ENCODE data around the gene TST. TPM values are rescaled to one million over a fixed set of nuclear protein-coding genes. Genes with fewer than 3 reads are reported as not detected.

The TST gene
- total RNA-seq, 1 experiment from 2014 or later = 99.4 TPM

GRCh38 chr22:36986242-36986821, 32.9 kb downstream of the TST start:
- no peak overlapping the region for H3K27ac ChIP-seq
- no peaks in the 10 kb centered on the region for H3K79me2 ChIP-seq (ENCODE audit: low read depth)
- H3K4me3 ChIP-seq = no peak overlapping the region
- H3K4me1 ChIP-seq (replicated peaks; ENCODE audit: insufficient read depth) = no peaks in the 10 kb centered on the region
- intact Hi-C loops (cut with micrococcal nuclease; ENCODE audit: unreplicated experiment) = no loop called here
- H3K4me2 ChIP-seq = no peak overlapping the region
- TF ChIP-seq EZH2 (IDR thresholded peaks at IDR 0.05; ENCODE audit: low read depth) (no peak), CTCF (conservative IDR thresholded peaks at IDR 0.05) (peak; percentile 97)
- POLR2A ChIA-PET (ENCODE audit: unreplicated experiment) = no interaction called here
- peaks cover 16% of the 10 kb centered on the region for H3K9me3 ChIP-seq (ENCODE audit: insufficient read depth, low read depth)
- H3K27me3 ChIP-seq (ENCODE audit: insufficient read depth, low read depth) = peaks cover 20% of the 10 kb centered on the region
- no peaks in the 10 kb centered on the region for H3F3A ChIP-seq (ENCODE audit: insufficient read depth, low read depth)
- no peak overlapping the region for H2AFZ ChIP-seq
- CTCF ChIA-PET = no interaction called here
- DNase-seq = no peak
- H3K36me3 ChIP-seq (ENCODE audit: low read depth) = no peaks in the 10 kb centered on the region
- no TSS peak for BruUV-seq (replicated peaks)
- H3K9me2 ChIP-seq (ENCODE audit: insufficient read depth) = no peaks in the 10 kb centered on the region
- H4K20me1 ChIP-seq (ENCODE audit: insufficient read depth) = no peaks in the 10 kb centered on the region

GRCh38 chr22:36985211-36985889, 33.9 kb downstream of the TST start:
- H3K4me3 ChIP-seq = no peak overlapping the region
- no TSS peak for BruUV-seq (replicated peaks)
- peaks cover 10% of the 10 kb centered on the region for H3K27me3 ChIP-seq (ENCODE audit: insufficient read depth, low read depth)
- ChIA-PET POLR2A (ENCODE audit: unreplicated experiment) (no interaction called here), CTCF (no interaction called here)
- no peaks in the 10 kb centered on the region for H4K20me1 ChIP-seq (ENCODE audit: insufficient read depth)
- H3K4me2 ChIP-seq = no peak overlapping the region
- H3K27ac ChIP-seq = no peak overlapping the region
- no peaks in the 10 kb centered on the region for H3K9me2 ChIP-seq (ENCODE audit: insufficient read depth)
- intact Hi-C loops (cut with micrococcal nuclease; ENCODE audit: unreplicated experiment) = no loop called here
- no peak overlapping the region for H2AFZ ChIP-seq
- DNase-seq = no peak
- H3K79me2 ChIP-seq (ENCODE audit: low read depth) = no peaks in the 10 kb centered on the region
- no peaks in the 10 kb centered on the region for H3F3A ChIP-seq (ENCODE audit: insufficient read depth, low read depth)
- H3K4me1 ChIP-seq (replicated peaks; ENCODE audit: insufficient read depth) = no peaks in the 10 kb centered on the region
- no peaks in the 10 kb centered on the region for H3K36me3 ChIP-seq (ENCODE audit: low read depth)
- peaks cover 16% of the 10 kb centered on the region for H3K9me3 ChIP-seq (ENCODE audit: insufficient read depth, low read depth)
- TF ChIP-seq CTCF (conservative IDR thresholded peaks at IDR 0.05) (no peak), EZH2 (IDR thresholded peaks at IDR 0.05; ENCODE audit: low read depth) (no peak)

- Histone ChIP-seq H3F3A (ENCODE audit: insufficient read depth, low read depth) (no peaks in the 10 kb centered on the region), H3K36me3 (ENCODE audit: low read depth) (no peaks in the 10 kb centered on the region), H3K4me1 (replicated peaks; ENCODE audit: insufficient read depth) (peaks cover 5% of the 10 kb centered on the region), H4K20me1 (ENCODE audit: insufficient read depth) (no peaks in the 10 kb centered on the region), H3K4me2 (no peak overlapping the region), H3K9me2 (ENCODE audit: insufficient read depth) (no peaks in the 10 kb centered on the region), H3K79me2 (ENCODE audit: low read depth) (no peaks in the 10 kb centered on the region), H3K27me3 (ENCODE audit: insufficient read depth, low read depth) (no peaks in the 10 kb centered on the region), H3K9me3 (ENCODE audit: insufficient read depth, low read depth) (peaks cover 16% of the 10 kb centered on the region), H3K4me3 (no peak overlapping the region), H2AFZ (no peak overlapping the region), H3K27ac (no peak overlapping the region)
- ChIA-PET CTCF (interaction anchor here (0.6 kb wide), 1 partner anchor 364 kb away, joined by 4 read pairs; no protein-coding TSS in a partner anchor), POLR2A (ENCODE audit: unreplicated experiment) (no interaction called here)
- TF ChIP-seq CTCF (conservative IDR thresholded peaks at IDR 0.05) (no peak; the same call in 1 of the 2 replicates), EZH2 (IDR thresholded peaks at IDR 0.05; ENCODE audit: low read depth) (no peak)
- BruUV-seq (replicated peaks) = no TSS peak
- DNase-seq = no peak
- intact Hi-C loops (cut with micrococcal nuclease; ENCODE audit: unreplicated experiment) = no loop called here
Measured at GRCh38 chr22:36982136-36982535, 37.1 kb downstream of the TST start.

Data from PC-9 (cell line).